WTC11 (cell line): ENCODE data around the gene AGXT. TPM values are rescaled to one million over a fixed set of nuclear protein-coding genes. Genes with fewer than 3 reads are reported as not detected.

Source experiments
- ATAC-seq: fragments of 200-7000 bp; cut with Tn5 transposase; 2 replicates; pipeline ENCODE4 v1.10.0; 2021; ENCODE audit warnings: mild to moderate bottlenecking, moderate library complexity
- CTCF ChIA-PET: fragments of 300-600 bp; sonication (Branson Sonifier 250); formaldehyde crosslinking; loops from one replicate; lab custom pipeline; 2021; ENCODE audit warnings: antibody characterized with exemption; lab: Charles Lee
- POLR2A ChIA-PET: fragments of 350-600 bp; sonication (Branson Sonifier 250); formaldehyde crosslinking; loops from one replicate; lab custom pipeline; 2021; ENCODE audit warnings: antibody characterized with exemption; lab: Charles Lee
- DNase-seq: peaks from one replicate; pipeline ENCODE4 v3.0.0; 2021; ENCODE audit warnings: low spot score
- H3K27ac Mint-ChIP-seq: 2 replicates; pipeline ENCODE4 v1.8.0; 2021; ENCODE audit warnings: mixed read lengths
- H3K27me3 Mint-ChIP-seq: 2 replicates; pipeline ENCODE4 v1.8.0; 2021; ENCODE audit warnings: low read depth, mild to moderate bottlenecking, moderate library complexity, mixed read lengths
- H3K36me3 Mint-ChIP-seq: 2 replicates; pipeline ENCODE4 v1.8.0; 2021; ENCODE audit warnings: mixed read lengths
- H3K4me1 Mint-ChIP-seq: 2 replicates; pipeline ENCODE4 v1.8.0; 2022; ENCODE audit warnings: mixed read lengths
- H3K4me3 Mint-ChIP-seq: 2 replicates; pipeline ENCODE4 v1.8.0; 2021; ENCODE audit warnings: mild to moderate bottlenecking, moderate library complexity, mixed read lengths
- H3K9me3 Mint-ChIP-seq: 2 replicates; pipeline ENCODE4 v1.8.0; 2021; ENCODE audit warnings: mixed read lengths
- ELF4 ChIP-seq: sonication (generic); formaldehyde crosslinking; IDR thresholded peaks from 2 replicates; pipeline ENCODE4 v1.8.1; 2022; ENCODE audit warnings: low read depth, mild to moderate bottlenecking, moderate library complexity, missing genetic modification reagents
- GRHL2 ChIP-seq: fragments of 250-450 bp; sonication (Bioruptor Pico); IDR thresholded peaks from 2 replicates; pipeline ENCODE4 v1.8.0; 2022; ENCODE audit warnings: mild to moderate bottlenecking, moderate library complexity; ENCODE audit not compliant: insufficient replicate concordance, severe bottlenecking
- GTF2I ChIP-seq: fragments of 250-450 bp; sonication (Bioruptor Pico); conservative IDR thresholded peaks from 2 replicates; pipeline ENCODE4 v1.4.0; 2021; ENCODE audit warnings: mild to moderate bottlenecking
- JUN ChIP-seq: sonication (generic); formaldehyde crosslinking; IDR thresholded peaks from 2 replicates; pipeline ENCODE4 v1.8.0; 2023; ENCODE audit warnings: mild to moderate bottlenecking, missing genetic modification reagents
- RELA ChIP-seq: sonication (generic); formaldehyde crosslinking; IDR thresholded peaks from 2 replicates; pipeline ENCODE4 v1.8.1; 2022; ENCODE audit warnings: missing genetic modification reagents, mild to moderate bottlenecking, borderline replicate concordance
- SOX15 ChIP-seq: fragments of 250-450 bp; sonication (Bioruptor Pico); IDR thresholded peaks from 2 replicates; pipeline ENCODE4 v1.9.0; 2021; ENCODE audit warnings: mild to moderate bottlenecking
- SP1 ChIP-seq: sonication (generic); formaldehyde crosslinking; conservative IDR thresholded peaks from 2 replicates; pipeline ENCODE4 v1.8.1; 2022; ENCODE audit warnings: missing genetic modification reagents
- TCF7 ChIP-seq: sonication (generic); formaldehyde crosslinking; IDR thresholded peaks from 2 replicates; pipeline ENCODE4 v1.8.0; 2022; ENCODE audit warnings: mild to moderate bottlenecking, low read depth, missing genetic modification reagents, moderate library complexity
- ZNF263 ChIP-seq: sonication (generic); formaldehyde crosslinking; IDR thresholded peaks from 2 replicates; pipeline ENCODE4 v1.8.1; 2022; ENCODE audit warnings: low read depth, mild to moderate bottlenecking, moderate library complexity, missing genetic modification reagents
- ZNF671 ChIP-seq: fragments of 250-450 bp; sonication (Bioruptor Pico); IDR thresholded peaks from 2 replicates; pipeline ENCODE4 v1.8.0; 2021; ENCODE audit warnings: mild to moderate bottlenecking
- total RNA-seq: library from RNA; stranded (reverse); gene quantifications from 3 replicates; pipeline ENCODE4 v1.2.3, GENCODE V29; 2021
- TF ChIP-seq, protein P1 (sequence below): fragments of 200-600 bp; IDR thresholded peaks from 2 replicates; pipeline ENCODE4 v1.8.0; 2022; ENCODE audit warnings: antibody characterized with exemption
- TF ChIP-seq, protein P2 (sequence below): sonication (generic); formaldehyde crosslinking; IDR thresholded peaks from 2 replicates; pipeline ENCODE4 v1.8.1; 2023; ENCODE audit warnings: mild to moderate bottlenecking, missing genetic modification reagents
- TF ChIP-seq, protein P3 (sequence below): sonication (generic); formaldehyde crosslinking; IDR thresholded peaks from 2 replicates; pipeline ENCODE4 v1.8.1; 2022; ENCODE audit warnings: low read depth, mild to moderate bottlenecking, moderate library complexity, missing genetic modification reagents, borderline replicate concordance
- TF ChIP-seq, protein P4 (sequence below): sonication (generic); formaldehyde crosslinking; IDR thresholded peaks from 2 replicates; pipeline ENCODE4 v1.8.1; 2022; ENCODE audit warnings: low read depth, missing genetic modification reagents, borderline replicate concordance
- TF ChIP-seq, protein P5 (sequence below): sonication (generic); formaldehyde crosslinking; IDR thresholded peaks from 2 replicates; pipeline ENCODE4 v1.8.0; 2022; ENCODE audit warnings: mild to moderate bottlenecking, missing genetic modification reagents
- TF ChIP-seq, protein P6 (sequence below): sonication (generic); formaldehyde crosslinking; IDR thresholded peaks from 2 replicates; pipeline ENCODE4 v1.8.0; 2022; ENCODE audit warnings: mild to moderate bottlenecking, missing genetic modification reagents
- TF ChIP-seq, protein P7 (sequence below): sonication (generic); formaldehyde crosslinking; conservative IDR thresholded peaks from 2 replicates; pipeline ENCODE4 v1.8.1; 2022; ENCODE audit warnings: mild to moderate bottlenecking, missing genetic modification reagents

Gene AGXT
- total RNA-seq, 1 experiment from 2014 or later = 0.24 TPM

DNA sequence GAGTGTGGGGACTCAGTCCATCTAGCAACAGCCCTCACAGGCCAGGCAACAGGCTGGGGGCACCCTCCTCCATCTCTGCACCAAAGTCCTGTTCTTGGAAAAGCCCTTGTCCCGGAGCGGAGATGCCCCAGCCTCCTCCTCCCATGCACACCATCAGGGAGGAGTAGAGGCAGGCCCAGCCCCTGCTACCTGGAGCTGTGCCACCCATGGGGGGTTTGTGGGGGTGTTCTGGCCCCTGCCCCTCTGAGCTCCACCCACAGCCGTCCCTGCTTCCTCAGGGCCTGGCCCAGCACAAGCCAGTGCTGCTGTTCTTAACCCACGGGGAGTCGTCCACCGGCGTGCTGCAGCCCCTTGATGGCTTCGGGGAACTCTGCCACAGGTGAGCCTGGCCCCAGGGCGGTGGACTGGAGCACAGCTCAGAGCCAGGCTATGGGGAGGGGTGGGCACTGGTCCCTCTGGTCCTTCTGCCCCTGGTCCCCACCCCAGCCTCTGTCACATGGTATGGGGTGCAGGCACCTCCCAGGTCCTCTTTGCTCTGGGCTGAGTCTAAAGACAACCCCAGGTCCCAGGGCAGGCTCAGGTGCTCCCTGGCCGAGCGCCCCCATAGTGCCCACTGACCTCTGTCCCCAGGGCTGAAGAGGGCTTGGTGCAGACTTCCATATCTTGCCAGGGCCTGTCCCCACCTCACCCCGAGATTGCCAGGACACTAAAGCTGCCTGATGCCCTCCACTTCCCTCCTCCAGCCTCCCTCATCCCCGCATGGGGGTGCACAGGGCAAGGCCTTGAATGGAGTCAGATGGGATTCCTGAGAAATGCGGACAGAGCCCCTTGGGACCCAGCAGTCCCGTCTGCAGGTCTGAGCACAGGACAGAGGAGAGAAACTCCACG, 2.7 kb downstream of the AGXT start (continued):
- TF ChIP-seq, protein P1, sequence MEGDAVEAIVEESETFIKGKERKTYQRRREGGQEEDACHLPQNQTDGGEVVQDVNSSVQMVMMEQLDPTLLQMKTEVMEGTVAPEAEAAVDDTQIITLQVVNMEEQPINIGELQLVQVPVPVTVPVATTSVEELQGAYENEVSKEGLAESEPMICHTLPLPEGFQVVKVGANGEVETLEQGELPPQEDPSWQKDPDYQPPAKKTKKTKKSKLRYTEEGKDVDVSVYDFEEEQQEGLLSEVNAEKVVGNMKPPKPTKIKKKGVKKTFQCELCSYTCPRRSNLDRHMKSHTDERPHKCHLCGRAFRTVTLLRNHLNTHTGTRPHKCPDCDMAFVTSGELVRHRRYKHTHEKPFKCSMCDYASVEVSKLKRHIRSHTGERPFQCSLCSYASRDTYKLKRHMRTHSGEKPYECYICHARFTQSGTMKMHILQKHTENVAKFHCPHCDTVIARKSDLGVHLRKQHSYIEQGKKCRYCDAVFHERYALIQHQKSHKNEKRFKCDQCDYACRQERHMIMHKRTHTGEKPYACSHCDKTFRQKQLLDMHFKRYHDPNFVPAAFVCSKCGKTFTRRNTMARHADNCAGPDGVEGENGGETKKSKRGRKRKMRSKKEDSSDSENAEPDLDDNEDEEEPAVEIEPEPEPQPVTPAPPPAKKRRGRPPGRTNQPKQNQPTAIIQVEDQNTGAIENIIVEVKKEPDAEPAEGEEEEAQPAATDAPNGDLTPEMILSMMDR = no peak
- TF ChIP-seq, all 79 proteins: peak for 0

DNA sequence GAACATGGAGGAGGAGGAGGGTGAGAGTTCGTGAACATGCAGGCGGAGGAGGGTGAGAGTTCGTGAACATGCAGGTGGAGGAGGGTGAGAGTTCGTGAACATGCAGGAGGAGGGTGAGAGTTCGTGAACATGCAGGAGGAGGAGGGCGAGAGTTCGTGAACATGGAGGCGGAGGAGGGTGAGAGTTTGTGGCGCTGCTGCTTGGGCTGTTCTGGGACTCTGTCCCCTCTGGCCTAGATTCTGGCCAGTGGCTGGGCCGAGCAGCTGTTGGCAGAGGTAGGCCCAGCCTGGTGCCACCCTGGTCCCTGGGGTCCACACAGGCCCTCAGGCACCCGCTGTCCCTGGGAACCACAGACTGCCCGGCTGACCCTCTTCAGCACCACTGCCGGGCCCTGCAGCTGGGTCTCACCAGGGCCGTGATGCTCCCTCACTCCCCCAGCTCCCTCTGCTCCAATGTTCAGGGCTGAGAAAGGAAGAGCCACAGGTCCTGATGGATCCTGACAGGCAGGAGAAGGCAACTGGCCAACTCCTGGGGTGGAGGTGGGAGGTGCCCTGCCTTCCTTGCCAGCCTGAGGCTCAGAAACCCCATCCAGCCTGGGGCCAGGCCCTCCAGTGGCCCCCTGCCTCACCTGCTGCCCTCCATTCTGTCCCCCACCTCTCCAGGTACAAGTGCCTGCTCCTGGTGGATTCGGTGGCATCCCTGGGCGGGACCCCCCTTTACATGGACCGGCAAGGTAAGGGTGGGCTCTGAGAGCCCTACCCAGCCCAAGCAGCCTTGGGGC, 3.9 kb downstream of the AGXT start:
- TF ChIP-seq, protein P2, sequence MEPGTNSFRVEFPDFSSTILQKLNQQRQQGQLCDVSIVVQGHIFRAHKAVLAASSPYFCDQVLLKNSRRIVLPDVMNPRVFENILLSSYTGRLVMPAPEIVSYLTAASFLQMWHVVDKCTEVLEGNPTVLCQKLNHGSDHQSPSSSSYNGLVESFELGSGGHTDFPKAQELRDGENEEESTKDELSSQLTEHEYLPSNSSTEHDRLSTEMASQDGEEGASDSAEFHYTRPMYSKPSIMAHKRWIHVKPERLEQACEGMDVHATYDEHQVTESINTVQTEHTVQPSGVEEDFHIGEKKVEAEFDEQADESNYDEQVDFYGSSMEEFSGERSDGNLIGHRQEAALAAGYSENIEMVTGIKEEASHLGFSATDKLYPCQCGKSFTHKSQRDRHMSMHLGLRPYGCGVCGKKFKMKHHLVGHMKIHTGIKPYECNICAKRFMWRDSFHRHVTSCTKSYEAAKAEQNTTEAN = no peak
- TF ChIP-seq, protein P3, sequence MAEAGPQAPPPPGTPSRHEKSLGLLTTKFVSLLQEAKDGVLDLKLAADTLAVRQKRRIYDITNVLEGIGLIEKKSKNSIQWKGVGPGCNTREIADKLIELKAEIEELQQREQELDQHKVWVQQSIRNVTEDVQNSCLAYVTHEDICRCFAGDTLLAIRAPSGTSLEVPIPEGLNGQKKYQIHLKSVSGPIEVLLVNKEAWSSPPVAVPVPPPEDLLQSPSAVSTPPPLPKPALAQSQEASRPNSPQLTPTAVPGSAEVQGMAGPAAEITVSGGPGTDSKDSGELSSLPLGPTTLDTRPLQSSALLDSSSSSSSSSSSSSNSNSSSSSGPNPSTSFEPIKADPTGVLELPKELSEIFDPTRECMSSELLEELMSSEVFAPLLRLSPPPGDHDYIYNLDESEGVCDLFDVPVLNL = no peak
- TF ChIP-seq, protein P1 = no peak
- TF ChIP-seq, protein P4, sequence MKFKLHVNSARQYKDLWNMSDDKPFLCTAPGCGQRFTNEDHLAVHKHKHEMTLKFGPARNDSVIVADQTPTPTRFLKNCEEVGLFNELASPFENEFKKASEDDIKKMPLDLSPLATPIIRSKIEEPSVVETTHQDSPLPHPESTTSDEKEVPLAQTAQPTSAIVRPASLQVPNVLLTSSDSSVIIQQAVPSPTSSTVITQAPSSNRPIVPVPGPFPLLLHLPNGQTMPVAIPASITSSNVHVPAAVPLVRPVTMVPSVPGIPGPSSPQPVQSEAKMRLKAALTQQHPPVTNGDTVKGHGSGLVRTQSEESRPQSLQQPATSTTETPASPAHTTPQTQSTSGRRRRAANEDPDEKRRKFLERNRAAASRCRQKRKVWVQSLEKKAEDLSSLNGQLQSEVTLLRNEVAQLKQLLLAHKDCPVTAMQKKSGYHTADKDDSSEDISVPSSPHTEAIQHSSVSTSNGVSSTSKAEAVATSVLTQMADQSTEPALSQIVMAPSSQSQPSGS (CRISPR knock-in tag) = no peak
- TF ChIP-seq ZNF263 (CRISPR knock-in tag) (no peak), TCF7 (no peak), GTF2I (CRISPR knock-in tag) (no peak), SP1 (CRISPR knock-in tag) (no peak), ZNF671 (no peak), JUN (CRISPR knock-in tag) (no peak), GRHL2 (CRISPR knock-in tag) (no peak), ELF4 (CRISPR knock-in tag) (no peak), RELA (no peak), SOX15 (CRISPR knock-in tag) (no peak)
- TF ChIP-seq, protein P5, sequence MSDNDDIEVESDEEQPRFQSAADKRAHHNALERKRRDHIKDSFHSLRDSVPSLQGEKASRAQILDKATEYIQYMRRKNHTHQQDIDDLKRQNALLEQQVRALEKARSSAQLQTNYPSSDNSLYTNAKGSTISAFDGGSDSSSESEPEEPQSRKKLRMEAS (CRISPR knock-in tag) = no peak
- TF ChIP-seq, protein P6, sequence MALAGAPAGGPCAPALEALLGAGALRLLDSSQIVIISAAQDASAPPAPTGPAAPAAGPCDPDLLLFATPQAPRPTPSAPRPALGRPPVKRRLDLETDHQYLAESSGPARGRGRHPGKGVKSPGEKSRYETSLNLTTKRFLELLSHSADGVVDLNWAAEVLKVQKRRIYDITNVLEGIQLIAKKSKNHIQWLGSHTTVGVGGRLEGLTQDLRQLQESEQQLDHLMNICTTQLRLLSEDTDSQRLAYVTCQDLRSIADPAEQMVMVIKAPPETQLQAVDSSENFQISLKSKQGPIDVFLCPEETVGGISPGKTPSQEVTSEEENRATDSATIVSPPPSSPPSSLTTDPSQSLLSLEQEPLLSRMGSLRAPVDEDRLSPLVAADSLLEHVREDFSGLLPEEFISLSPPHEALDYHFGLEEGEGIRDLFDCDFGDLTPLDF (CRISPR knock-in tag) = no peak
- TF ChIP-seq, protein P7, sequence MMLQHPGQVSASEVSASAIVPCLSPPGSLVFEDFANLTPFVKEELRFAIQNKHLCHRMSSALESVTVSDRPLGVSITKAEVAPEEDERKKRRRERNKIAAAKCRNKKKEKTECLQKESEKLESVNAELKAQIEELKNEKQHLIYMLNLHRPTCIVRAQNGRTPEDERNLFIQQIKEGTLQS (CRISPR knock-in tag) = no peak
- ChIA-PET CTCF (interaction anchor here (0.6 kb wide), 1 partner anchor 596 kb away, joined by 3 read pairs; no protein-coding TSS in a partner anchor), POLR2A (no interaction called here)
- no peaks in the 10 kb centered on the region for H3K4me1 Mint-ChIP-seq
- H3K4me3 Mint-ChIP-seq = no peak overlapping the region
- DNase-seq (no peak), ATAC-seq (no peak)
- no peaks in the 10 kb centered on the region for H3K27me3 Mint-ChIP-seq
- H3K36me3 Mint-ChIP-seq = no peaks in the 10 kb centered on the region
- H3K9me3 Mint-ChIP-seq = no peaks in the 10 kb centered on the region
- H3K27ac Mint-ChIP-seq = no peak overlapping the region
